Measurements from ENCODE around the gene SLC17A9. TPM values are rescaled to one million over a fixed set of nuclear protein-coding genes. Genes with fewer than 3 reads are reported as not detected.
A peak's percentile ranks its signal among the peaks of the same experiment; 100 is the strongest.

Gene SLC17A9
- total and polyA plus RNA-seq, 12 donors, result 0.17 to 69.1 (median 2.9) TPM

DNA sequence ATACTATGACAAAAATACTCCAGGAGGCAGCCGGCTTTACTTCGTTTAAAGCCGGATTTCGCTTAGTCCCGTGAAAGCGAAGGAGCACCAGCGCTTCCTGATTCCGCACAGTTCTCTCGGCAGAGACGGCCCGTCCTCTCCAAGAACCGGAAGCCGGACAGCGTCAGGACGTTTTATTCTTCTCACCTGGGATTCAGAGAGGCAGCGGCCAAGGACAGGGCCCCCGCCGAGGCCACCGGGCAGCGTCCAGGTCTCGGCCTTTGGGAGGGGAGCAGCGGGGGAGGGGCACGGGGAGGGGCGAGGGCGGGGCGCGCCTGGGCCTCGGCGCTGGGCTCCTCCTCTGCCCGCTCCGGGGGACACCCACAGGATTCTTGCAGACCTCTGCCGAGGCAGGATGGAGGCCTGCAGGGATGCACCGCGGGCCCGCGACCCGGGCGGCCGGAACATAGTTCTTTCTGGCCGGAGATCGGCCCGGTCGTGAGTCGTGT, 23.4 kb upstream of the SLC17A9 start:
- H3K27ac ChIP-seq, result peak overlapping the region; percentile 53 to 94 (median 74)
- H3K27me3 ChIP-seq, result no peaks in the 10 kb centered on the region
- peak in 1 of 2 donors; percentile 39 for TF ChIP-seq POLR2A (IDR thresholded peaks at IDR 0.05)
- TF ChIP-seq, protein P1, sequence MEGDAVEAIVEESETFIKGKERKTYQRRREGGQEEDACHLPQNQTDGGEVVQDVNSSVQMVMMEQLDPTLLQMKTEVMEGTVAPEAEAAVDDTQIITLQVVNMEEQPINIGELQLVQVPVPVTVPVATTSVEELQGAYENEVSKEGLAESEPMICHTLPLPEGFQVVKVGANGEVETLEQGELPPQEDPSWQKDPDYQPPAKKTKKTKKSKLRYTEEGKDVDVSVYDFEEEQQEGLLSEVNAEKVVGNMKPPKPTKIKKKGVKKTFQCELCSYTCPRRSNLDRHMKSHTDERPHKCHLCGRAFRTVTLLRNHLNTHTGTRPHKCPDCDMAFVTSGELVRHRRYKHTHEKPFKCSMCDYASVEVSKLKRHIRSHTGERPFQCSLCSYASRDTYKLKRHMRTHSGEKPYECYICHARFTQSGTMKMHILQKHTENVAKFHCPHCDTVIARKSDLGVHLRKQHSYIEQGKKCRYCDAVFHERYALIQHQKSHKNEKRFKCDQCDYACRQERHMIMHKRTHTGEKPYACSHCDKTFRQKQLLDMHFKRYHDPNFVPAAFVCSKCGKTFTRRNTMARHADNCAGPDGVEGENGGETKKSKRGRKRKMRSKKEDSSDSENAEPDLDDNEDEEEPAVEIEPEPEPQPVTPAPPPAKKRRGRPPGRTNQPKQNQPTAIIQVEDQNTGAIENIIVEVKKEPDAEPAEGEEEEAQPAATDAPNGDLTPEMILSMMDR (IDR thresholded peaks at IDR 0.05), result no peak
- H3K4me1 ChIP-seq (replicated peaks in 1 of 2), result peaks cover 23 to 47% of the 10 kb centered on the region in 2 donors
- H3K36me3 ChIP-seq (replicated peaks in 1 of 2), result peaks cover 0 to 7% of the 10 kb centered on the region in 2 donors
- no peaks in the 10 kb centered on the region for H3K9me3 ChIP-seq (replicated peaks in 1 of 3)
- peak; percentile 69 to 82 (median 74) for DNase-seq
- peak overlapping the region in 2 of 4 donors; percentile 23 to 70 for H3K4me3 ChIP-seq
- intact Hi-C loops (cut with DNase I), result no loop called here
- WGBS, 4 donors, result 0 to 1% (median 1%) methylated on average over 11 to 44 of the region's 44 CpGs

DNA sequence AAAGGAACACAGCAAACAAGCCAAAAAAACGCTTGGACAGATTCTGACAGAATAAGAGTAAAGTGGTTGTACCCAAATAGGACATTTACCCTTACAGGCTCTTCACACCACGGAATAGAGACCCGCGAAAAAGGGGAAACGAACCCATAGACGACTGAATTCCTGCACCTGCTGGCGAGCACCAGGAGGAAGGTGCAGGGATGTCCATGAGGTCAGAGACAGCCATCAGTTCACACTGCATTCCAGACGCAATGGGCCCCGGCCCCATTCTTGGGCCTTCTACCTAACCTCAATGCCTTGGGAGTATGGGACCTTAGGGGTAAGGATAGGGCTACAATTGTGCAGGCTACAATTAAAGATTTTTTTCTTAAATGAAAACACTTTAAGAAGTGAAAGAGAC, 21.0 kb upstream of the SLC17A9 start:
- intact Hi-C loops (cut with DNase I), result no loop called here
- Histone ChIP-seq H3K27ac (no peak overlapping the region), H3K4me3 (no peak overlapping the region), H3K4me1 (replicated peaks in 1 of 2) (peaks cover 18 to 49% of the 10 kb centered on the region in 2 donors), H3K9me3 (replicated peaks in 1 of 3) (no peaks in the 10 kb centered on the region), H3K36me3 (replicated peaks in 1 of 2) (peaks cover 0 to 11% of the 10 kb centered on the region in 2 donors), H3K27me3 (no peaks in the 10 kb centered on the region)
- 71 to 82% (median 81%) methylated on average over 9 of the region's 9 CpGs for WGBS, 4 donors
- TF ChIP-seq, protein P1 (IDR thresholded peaks at IDR 0.05), result no peak
- TF ChIP-seq POLR2A (IDR thresholded peaks at IDR 0.05), result no peak
- no peak for DNase-seq

DNA sequence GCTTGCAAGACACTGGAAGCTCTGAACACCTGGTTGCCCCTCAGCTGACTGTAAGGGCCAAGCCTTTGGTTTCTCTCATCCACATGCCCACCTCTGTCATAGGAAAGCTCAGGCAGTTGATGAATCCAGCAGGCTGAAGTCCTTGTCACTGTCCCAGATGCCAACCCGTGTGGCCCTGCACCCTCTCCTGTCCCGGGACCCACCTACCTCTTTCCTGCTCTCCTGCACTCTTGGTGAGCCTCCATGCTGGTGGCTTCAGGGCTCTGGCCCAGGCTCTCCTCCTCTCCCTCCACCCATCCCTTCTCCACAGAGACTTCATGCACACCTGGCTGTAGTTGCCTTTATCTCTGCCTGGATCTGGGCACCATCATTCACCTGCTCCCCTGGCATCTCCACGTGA, 18.5 kb upstream of the SLC17A9 start:
- WGBS, 4 donors, result 71 to 81% (median 76%) methylated on average over 3 of the region's 3 CpGs
- no peak overlapping the region for H3K4me3 ChIP-seq
- TF ChIP-seq POLR2A (IDR thresholded peaks at IDR 0.05), result no peak
- TF ChIP-seq, protein P1 (IDR thresholded peaks at IDR 0.05), result no peak
- peak in 1 of 7 donors; percentile 9 for DNase-seq
- H3K27ac ChIP-seq, result no peak overlapping the region
- intact Hi-C loops (cut with DNase I), result no loop called here
- peaks cover 0 to 11% of the 10 kb centered on the region in 2 donors for H3K36me3 ChIP-seq (replicated peaks in 1 of 2)
- H3K27me3 ChIP-seq, result no peaks in the 10 kb centered on the region
- H3K9me3 ChIP-seq (replicated peaks in 1 of 3), result no peaks in the 10 kb centered on the region
- H3K4me1 ChIP-seq (replicated peaks in 1 of 2), result peaks cover 19 to 34% of the 10 kb centered on the region in 2 donors

DNA sequence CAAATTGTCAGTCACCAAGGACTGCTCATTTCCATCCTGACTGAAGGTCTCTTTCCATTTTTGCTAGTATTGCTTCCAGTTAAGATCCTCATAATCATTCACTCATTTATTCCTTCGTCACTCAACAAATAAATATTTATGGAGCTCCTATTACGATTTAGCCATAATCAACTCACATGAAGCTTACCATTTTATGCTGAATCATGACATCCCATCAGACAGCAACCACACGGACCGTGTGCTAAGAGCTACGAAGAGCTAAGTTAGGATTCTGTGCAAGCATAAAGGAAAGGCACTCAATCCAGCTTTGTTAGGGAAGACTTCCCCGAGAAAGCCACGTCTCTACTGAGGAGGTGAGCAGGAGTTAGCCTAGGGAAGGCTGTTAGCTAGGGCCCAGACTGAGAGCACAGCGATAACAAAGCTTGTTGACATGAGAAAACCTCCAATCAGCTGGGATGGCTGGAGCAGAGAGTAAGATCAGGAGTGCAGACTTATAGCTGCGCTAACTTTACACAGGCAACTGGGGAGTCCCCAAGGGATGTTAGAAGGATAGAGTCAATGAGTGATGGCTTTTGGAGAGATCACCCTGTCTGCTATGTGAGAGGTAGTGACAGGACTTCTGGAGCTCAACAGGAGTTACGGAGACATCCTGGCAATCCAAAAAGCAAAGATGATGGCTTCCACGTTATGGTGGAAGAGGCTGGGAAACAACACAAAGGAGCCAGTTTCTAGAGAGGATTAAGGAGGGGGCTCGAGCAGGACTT, 17.1 kb upstream of the SLC17A9 start:
- no peak overlapping the region for H3K4me3 ChIP-seq
- no peak overlapping the region for H3K27ac ChIP-seq
- WGBS, 4 donors, result 78 to 85% (median 84%) methylated on average over 12 of the region's 12 CpGs
- peaks cover 0 to 11% of the 10 kb centered on the region in 2 donors for H3K36me3 ChIP-seq (replicated peaks in 1 of 2)
- no peak for TF ChIP-seq POLR2A (IDR thresholded peaks at IDR 0.05)
- TF ChIP-seq, protein P1 (IDR thresholded peaks at IDR 0.05), result no peak
- H3K27me3 ChIP-seq, result no peaks in the 10 kb centered on the region
- intact Hi-C loops (cut with DNase I), result no loop called here
- DNase-seq, result no peak
- H3K9me3 ChIP-seq (replicated peaks in 1 of 3), result no peaks in the 10 kb centered on the region
- peaks cover 22 to 34% of the 10 kb centered on the region in 2 donors for H3K4me1 ChIP-seq (replicated peaks in 1 of 2)

All from adrenal gland (tissue), 12 donors.